Mesangial cell (primary cell): ENCODE data around the gene IBSP. TPM values are rescaled to one million over a fixed set of nuclear protein-coding genes. Genes with fewer than 3 reads are reported as not detected.

Experiments
- total RNA-seq: library from RNA; depleted of rRNA; stranded (reverse); fragments of >200 nt; gene quantifications from 2 replicates; pipeline ENCODE4 v1.2.3, GENCODE V29; 2015

IBSP gene, protein sequence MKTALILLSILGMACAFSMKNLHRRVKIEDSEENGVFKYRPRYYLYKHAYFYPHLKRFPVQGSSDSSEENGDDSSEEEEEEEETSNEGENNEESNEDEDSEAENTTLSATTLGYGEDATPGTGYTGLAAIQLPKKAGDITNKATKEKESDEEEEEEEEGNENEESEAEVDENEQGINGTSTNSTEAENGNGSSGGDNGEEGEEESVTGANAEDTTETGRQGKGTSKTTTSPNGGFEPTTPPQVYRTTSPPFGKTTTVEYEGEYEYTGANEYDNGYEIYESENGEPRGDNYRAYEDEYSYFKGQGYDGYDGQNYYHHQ
- not detected in 2 replicates for total RNA-seq

GRCh38 chr4:87799301-87800113 lies at the start of gene IBSP:
Gene IBSP, plus strand, starts transcription at chr4:87799554. Its CDS starts 2,808 bp downstream, at chr4:87802362.

GRCh38 chr4:87832669-87833068 lies 33.3 kb downstream of the IBSP start, which contains the start of gene MEPE:
Gene MEPE, plus strand, starts transcription at chr4:87832969. Its CDS starts 1,746 bp downstream, at chr4:87834715.

Other genes starting within 250 kb of the IBSP start
- not detected in 2 replicates for gene DSPP, start 191.0 kb upstream of the IBSP start, total RNA-seq
- gene DMP1, start 149.3 kb upstream of the IBSP start, total RNA-seq = not detected in 2 replicates
- gene MEPE, start 33.4 kb downstream of the IBSP start, total RNA-seq = not detected in 2 replicates
- 46.0 and 349 TPM in 2 replicates for gene SPP1, start 176.2 kb downstream of the IBSP start, total RNA-seq
- gene PKD2, start 208.1 kb downstream of the IBSP start, total RNA-seq = 12.9 and 47.9 TPM in 2 replicates